Caco-2 (cell line): ENCODE data around the gene CHST14. TPM values are rescaled to one million over a fixed set of nuclear protein-coding genes. Genes with fewer than 3 reads are reported as not detected.

Experiments
- BruUV-seq: library from RNA; stranded (reverse); fragments of 400-500 nt; replicated peaks from 2 replicates; lab custom pipeline; 2021; lab: Mats Ljungman, UMichigan
- CTCF ChIA-PET: fragments of 300-600 bp; sonication (Branson Sonifier 250); formaldehyde crosslinking; loops from one replicate; lab custom pipeline; 2022; ENCODE audit warnings: antibody characterized with exemption; lab: Charles Lee
- POLR2A ChIA-PET: fragments of 300-600 bp; sonication (Branson Sonifier 250); formaldehyde crosslinking; loops from one replicate; lab custom pipeline; 2022; ENCODE audit warnings: antibody characterized with exemption; lab: Charles Lee
- DNase-seq, 2 experiments: peaks; one replicate each; pipeline versions ENCODE4 v3.0.0 to v3.0.0-alpha.2; 2020 to 2022
- H3K27me3 ChIP-seq: replicated peaks from 2 replicates; pipeline ENCODE4 v1.6.0; 2011; ENCODE audit warnings: low read length; ENCODE audit not compliant: control insufficient read depth, insufficient read depth
- H3K36me3 ChIP-seq: 2 replicates; pipeline ENCODE4 v1.5.1; 2011; ENCODE audit warnings: low read length; ENCODE audit not compliant: control insufficient read depth, insufficient read depth
- H3K4me1 ChIP-seq: fragments of 250-450 bp; sonication (Bioruptor Pico); 2 replicates; pipeline ENCODE4 v1.5.1; 2020; ENCODE audit warnings: mild to moderate bottlenecking
- H3K4me3 ChIP-seq: 2 replicates; pipeline ENCODE4 v1.5.1; 2011; ENCODE audit warnings: low read depth, mild to moderate bottlenecking, control low read depth, low read length
- H3K9me3 ChIP-seq: fragments of 250-450 bp; sonication (Bioruptor Pico); 2 replicates; pipeline ENCODE4 v1.5.1; 2020; ENCODE audit warnings: mild to moderate bottlenecking, moderate library complexity
- H3K27ac Mint-ChIP-seq: one replicate; pipeline ENCODE4 v1.8.0; 2022; ENCODE audit warnings: mixed read lengths; ENCODE audit not compliant: unreplicated experiment
- H3K27me3 Mint-ChIP-seq: one replicate; pipeline ENCODE4 v1.8.0; 2022; ENCODE audit warnings: mixed read lengths; ENCODE audit not compliant: insufficient read depth, unreplicated experiment
- H3K36me3 Mint-ChIP-seq: one replicate; pipeline ENCODE4 v1.8.0; 2022; ENCODE audit warnings: mild to moderate bottlenecking, mixed read lengths; ENCODE audit not compliant: insufficient read depth, unreplicated experiment
- H3K4me1 Mint-ChIP-seq: one replicate; pipeline ENCODE4 v1.8.0; 2022; ENCODE audit warnings: low read depth, mixed read lengths; ENCODE audit not compliant: unreplicated experiment
- H3K4me3 Mint-ChIP-seq: one replicate; pipeline ENCODE4 v1.8.0; 2022; ENCODE audit warnings: mild to moderate bottlenecking, moderate library complexity, mixed read lengths; ENCODE audit not compliant: unreplicated experiment
- H3K9me3 Mint-ChIP-seq: one replicate; pipeline ENCODE4 v1.8.0; 2022; ENCODE audit warnings: mixed read lengths; ENCODE audit not compliant: unreplicated experiment
- intact Hi-C: fragments of 100-400 bp; cut with micrococcal nuclease; formaldehyde crosslinking; loops from one replicate; pipeline ENCODE4 v1.10.0; 2022; ENCODE audit not compliant: unreplicated experiment
- total RNA-seq: library from RNA; stranded (reverse); gene quantifications from 2 replicates; pipeline ENCODE4 v1.2.3, GENCODE V29; 2022
- TF ChIP-seq, protein P1 (sequence below), 2 experiments: fragments of 200-600 bp in 1 of 2; IDR thresholded peaks; 1 replicate in 1 of 2; 2 replicates in 1 of 2; pipeline versions ENCODE4 v1.5.1 to v1.8.0; 2011 to 2022; ENCODE audit warnings: antibody characterized with exemption in 1 of 2, control low read depth in 1 of 2, inconsistent platforms in 1 of 2, low read depth in 1 of 2, low read length in 1 of 2, mild to moderate bottlenecking in 1 of 2, moderate library complexity in 1 of 2; ENCODE audit not compliant: insufficient read depth in 1 of 2, severe bottlenecking in 1 of 2, unreplicated experiment in 1 of 2

Gene CHST14
- total RNA-seq, 1 experiment from 2014 or later: 19.6 TPM

DNA sequence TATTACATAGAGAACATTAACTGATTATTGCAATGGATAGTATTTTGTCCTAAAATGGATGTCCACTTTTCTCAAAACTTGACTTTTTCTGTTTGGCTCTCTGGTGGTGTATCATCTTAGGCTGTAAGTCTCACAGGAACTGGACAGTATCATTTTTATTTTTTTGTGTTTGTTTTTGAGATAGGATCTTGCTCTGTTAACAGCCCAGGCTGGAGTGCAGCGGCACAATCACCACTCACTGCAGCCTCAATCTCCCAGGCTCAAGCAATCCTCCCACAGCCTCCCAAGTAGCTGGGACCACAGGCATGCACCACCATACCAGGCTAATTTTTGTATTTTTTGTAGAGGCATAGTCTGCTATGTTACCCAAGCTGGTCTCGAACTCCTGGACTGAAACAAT lies 13.1 kb downstream of the CHST14 start:
- no peak overlapping the region for H3K27ac Mint-ChIP-seq
- no peaks in the 10 kb centered on the region for H3K27me3 ChIP-seq
- H3K36me3 ChIP-seq: no peaks in the 10 kb centered on the region
- peaks cover 4% of the 10 kb centered on the region for H3K27me3 Mint-ChIP-seq
- POLR2A ChIA-PET: interaction anchor here (0.6 kb wide), 1 partner anchor 1836 kb away, joined by 3 read pairs; no protein-coding TSS in a partner anchor
- BruUV-seq: no TSS peak
- H3K4me1 ChIP-seq: no peaks in the 10 kb centered on the region
- no peak overlapping the region for H3K4me3 ChIP-seq
- TF ChIP-seq, protein P1, sequence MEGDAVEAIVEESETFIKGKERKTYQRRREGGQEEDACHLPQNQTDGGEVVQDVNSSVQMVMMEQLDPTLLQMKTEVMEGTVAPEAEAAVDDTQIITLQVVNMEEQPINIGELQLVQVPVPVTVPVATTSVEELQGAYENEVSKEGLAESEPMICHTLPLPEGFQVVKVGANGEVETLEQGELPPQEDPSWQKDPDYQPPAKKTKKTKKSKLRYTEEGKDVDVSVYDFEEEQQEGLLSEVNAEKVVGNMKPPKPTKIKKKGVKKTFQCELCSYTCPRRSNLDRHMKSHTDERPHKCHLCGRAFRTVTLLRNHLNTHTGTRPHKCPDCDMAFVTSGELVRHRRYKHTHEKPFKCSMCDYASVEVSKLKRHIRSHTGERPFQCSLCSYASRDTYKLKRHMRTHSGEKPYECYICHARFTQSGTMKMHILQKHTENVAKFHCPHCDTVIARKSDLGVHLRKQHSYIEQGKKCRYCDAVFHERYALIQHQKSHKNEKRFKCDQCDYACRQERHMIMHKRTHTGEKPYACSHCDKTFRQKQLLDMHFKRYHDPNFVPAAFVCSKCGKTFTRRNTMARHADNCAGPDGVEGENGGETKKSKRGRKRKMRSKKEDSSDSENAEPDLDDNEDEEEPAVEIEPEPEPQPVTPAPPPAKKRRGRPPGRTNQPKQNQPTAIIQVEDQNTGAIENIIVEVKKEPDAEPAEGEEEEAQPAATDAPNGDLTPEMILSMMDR (IDR thresholded peaks at IDR 0.05; ENCODE audit: insufficient read depth in 1 of 2, low read depth in 1 of 2, low read length in 1 of 2, severe bottlenecking in 1 of 2, unreplicated experiment in 1 of 2): no peak
- intact Hi-C loops: no loop called here
- H3K9me3 ChIP-seq: no peaks in the 10 kb centered on the region
- no peaks in the 10 kb centered on the region for H3K9me3 Mint-ChIP-seq
- DNase-seq: no peak
- CTCF ChIA-PET: no interaction called here
- H3K4me1 Mint-ChIP-seq: no peaks in the 10 kb centered on the region
- no peak overlapping the region for H3K4me3 Mint-ChIP-seq
- no peaks in the 10 kb centered on the region for H3K36me3 Mint-ChIP-seq

DNA sequence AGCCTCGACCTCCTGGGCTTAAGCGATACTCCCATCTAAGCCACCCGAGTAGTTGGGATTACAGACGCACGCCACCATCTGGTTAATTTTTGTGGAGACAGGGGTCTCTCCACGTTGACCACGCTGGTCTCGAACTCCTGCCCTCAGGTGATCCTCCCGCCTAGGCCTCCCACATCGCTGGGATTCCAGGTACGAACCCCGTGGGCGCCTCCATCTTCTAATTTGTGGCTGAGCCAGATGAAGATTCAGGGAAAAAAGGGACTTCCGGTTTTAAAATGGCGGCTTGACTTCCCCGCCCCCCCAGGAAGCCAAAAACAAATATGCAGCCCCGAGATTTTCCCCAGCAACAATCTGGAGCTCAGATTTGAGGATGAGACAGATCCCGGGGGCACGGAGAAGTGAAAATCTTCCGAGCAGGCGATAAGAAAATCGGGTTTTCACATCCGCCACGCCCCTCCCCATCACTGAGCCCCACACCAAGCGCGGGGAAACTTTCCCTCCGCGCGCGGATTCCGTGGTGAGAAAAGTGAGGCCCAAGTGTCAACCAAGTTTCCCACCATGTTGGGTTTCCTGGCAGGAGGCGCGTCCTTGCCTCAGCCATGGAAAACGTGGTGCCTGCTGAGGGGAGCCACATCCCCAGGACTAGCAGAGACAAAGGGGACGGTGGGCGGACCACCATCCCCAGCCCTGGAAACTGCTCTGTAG lies 15.4 kb downstream of the CHST14 start:
- no peaks in the 10 kb centered on the region for H3K36me3 Mint-ChIP-seq
- Histone ChIP-seq H3K4me3 (no peak overlapping the region), H3K36me3 (no peaks in the 10 kb centered on the region), H3K4me1 (no peaks in the 10 kb centered on the region), H3K27me3 (no peaks in the 10 kb centered on the region), H3K9me3 (no peaks in the 10 kb centered on the region)
- TF ChIP-seq, protein P1 (IDR thresholded peaks at IDR 0.05; ENCODE audit: insufficient read depth in 1 of 2, low read depth in 1 of 2, low read length in 1 of 2, severe bottlenecking in 1 of 2, unreplicated experiment in 1 of 2): no peak
- no peaks in the 10 kb centered on the region for H3K4me1 Mint-ChIP-seq
- intact Hi-C loops: no loop called here
- H3K4me3 Mint-ChIP-seq: no peak overlapping the region
- DNase-seq: no peak
- CTCF ChIA-PET: no interaction called here
- no peak overlapping the region for H3K27ac Mint-ChIP-seq
- no peaks in the 10 kb centered on the region for H3K9me3 Mint-ChIP-seq
- POLR2A ChIA-PET: no interaction called here
- H3K27me3 Mint-ChIP-seq: no peaks in the 10 kb centered on the region
- BruUV-seq: no TSS peak

DNA sequence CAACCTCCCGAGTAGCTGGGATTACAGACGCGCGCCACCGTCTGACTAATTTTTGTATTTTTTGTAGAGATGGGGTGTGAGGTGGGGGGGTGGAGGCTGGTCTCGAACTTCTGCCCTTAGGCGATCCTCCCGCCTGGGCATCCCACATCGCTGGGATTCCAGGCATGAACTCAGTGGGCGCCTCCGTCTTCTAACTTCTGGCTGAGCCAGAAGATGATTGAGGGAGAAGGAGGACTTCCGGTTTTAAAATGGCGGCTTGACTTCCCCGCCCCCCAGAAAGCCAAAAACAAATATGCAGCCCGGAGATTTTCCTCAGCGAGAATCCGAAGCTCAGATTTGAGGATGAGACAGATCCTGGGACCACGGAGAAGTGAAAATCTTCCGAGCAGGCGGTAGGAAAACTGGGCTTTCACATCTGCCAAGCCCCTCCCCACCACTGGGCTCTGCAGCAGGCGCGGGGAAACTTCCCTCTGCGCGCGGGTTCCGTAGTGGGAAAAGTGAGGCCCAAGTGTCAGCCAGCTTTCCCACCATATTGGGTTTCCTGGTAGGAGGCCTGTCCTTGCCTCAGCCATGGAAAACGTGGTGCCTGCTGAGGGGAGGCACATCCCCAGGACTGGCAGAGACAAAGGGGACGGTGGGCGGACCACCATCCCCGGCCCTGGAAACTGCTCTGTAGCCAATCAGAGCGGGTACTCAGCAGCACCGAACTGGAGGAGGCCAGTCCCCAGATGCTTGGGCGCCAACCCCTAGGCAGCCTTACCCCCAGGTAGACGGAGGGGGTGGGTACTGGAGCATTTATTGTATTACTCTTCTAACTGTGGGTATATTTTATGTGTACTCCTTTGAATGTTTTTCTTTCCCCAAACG lies 17.3 kb downstream of the CHST14 start:
- Mint-ChIP-seq H3K4me1 (no peaks in the 10 kb centered on the region), H3K9me3 (no peaks in the 10 kb centered on the region), H3K27me3 (no peaks in the 10 kb centered on the region), H3K27ac (no peak overlapping the region), H3K36me3 (no peaks in the 10 kb centered on the region), H3K4me3 (no peak overlapping the region)
- Histone ChIP-seq H3K9me3 (no peaks in the 10 kb centered on the region), H3K36me3 (no peaks in the 10 kb centered on the region), H3K27me3 (no peaks in the 10 kb centered on the region), H3K4me3 (no peak overlapping the region), H3K4me1 (no peaks in the 10 kb centered on the region)
- ChIA-PET CTCF (interaction anchor here (0.5 to 0.9 kb wide), 2 partner anchors 94 to 183 kb away, joined by 3 to 6 read pairs; no protein-coding TSS in a partner anchor), POLR2A (no interaction called here)
- intact Hi-C loops: no loop called here
- no TSS peak for BruUV-seq
- no peak for DNase-seq
- TF ChIP-seq, protein P1 (IDR thresholded peaks at IDR 0.05; ENCODE audit: insufficient read depth in 1 of 2, low read depth in 1 of 2, low read length in 1 of 2, severe bottlenecking in 1 of 2, unreplicated experiment in 1 of 2): no peak
